Naive thymus-derived CD4-positive, alpha-beta T cell (primary cell): ENCODE data around the gene SNORC. TPM values are rescaled to one million over a fixed set of nuclear protein-coding genes. Genes with fewer than 3 reads are reported as not detected.

Experiments used
- ATAC-seq: fragments of 150-1000 bp; cut with Tn5 transposase; 2 replicates; pipeline ENCODE4 v1.10.0; 2021; ENCODE audit warnings: mild to moderate bottlenecking, moderate library complexity
- CTCF ChIA-PET: fragments of 350-600 bp; sonication (Branson Sonifier 250); formaldehyde crosslinking; loops from one replicate; lab custom pipeline; 2021; ENCODE audit warnings: antibody characterized with exemption; lab: Charles Lee
- POLR2A ChIA-PET: fragments of 350-600 bp; sonication (Branson Sonifier 250); formaldehyde crosslinking; loops from one replicate; lab custom pipeline; 2021; ENCODE audit warnings: antibody characterized with exemption, inconsistent platforms; lab: Charles Lee
- DNase-seq, 9 donors: peaks; one replicate each; pipeline versions ENCODE4 v3.0.0 to v3.0.0-alpha.2; 2020 to 2022; ENCODE audit warnings: mixed read lengths in 1 of 9
- H3K27ac ChIP-seq: one replicate; pipeline ENCODE4 v1.7.0; 2013; ENCODE audit warnings: mild to moderate bottlenecking, low read depth, low read length, moderate library complexity
- H3K27me3 ChIP-seq, 2 donors: one replicate each; pipeline ENCODE4 v1.7.0; 2013; ENCODE audit warnings: low read length in 2 of 2, mild to moderate bottlenecking in 2 of 2, moderate library complexity in 2 of 2; ENCODE audit not compliant: control insufficient read depth in 2 of 2, insufficient read depth in 2 of 2
- H3K36me3 ChIP-seq, 3 experiments: 1 replicate in 2 of 3; 2 replicates in 1 of 3; pipeline ENCODE4 v1.7.0; 2013; ENCODE audit warnings: low read length in 3 of 3, mild to moderate bottlenecking in 3 of 3, moderate library complexity in 1 of 3; ENCODE audit not compliant: insufficient read depth in 3 of 3, control insufficient read depth in 2 of 3
- H3K4me1 ChIP-seq, 2 donors: one replicate each; pipeline ENCODE4 v1.7.0; 2013; ENCODE audit warnings: low read length in 2 of 2, mild to moderate bottlenecking in 2 of 2, moderate library complexity in 1 of 2; ENCODE audit not compliant: control insufficient read depth in 2 of 2, insufficient read depth in 2 of 2
- H3K4me3 ChIP-seq: 2 replicates; pipeline ENCODE4 v1.7.0; 2013; ENCODE audit warnings: mild to moderate bottlenecking, low read length
- H3K9me3 ChIP-seq, 3 experiments: 1 replicate in 2 of 3; 2 replicates in 1 of 3; pipeline ENCODE4 v1.7.0; 2013; ENCODE audit warnings: low read length in 3 of 3; ENCODE audit not compliant: control insufficient read depth in 2 of 3
- H3K27ac Mint-ChIP-seq, 9 donors: one replicate each; pipeline ENCODE4 v1.8.0; 2020 to 2022; ENCODE audit warnings: mixed read lengths in 9 of 9, mild to moderate bottlenecking in 8 of 9, moderate library complexity in 5 of 9, inconsistent platforms in 2 of 9
- H3K27me3 Mint-ChIP-seq, 5 donors: one replicate each; pipeline ENCODE4 v1.8.0; 2021 to 2022; ENCODE audit warnings: mixed read lengths in 5 of 5, mild to moderate bottlenecking in 1 of 5
- H3K36me3 Mint-ChIP-seq, 5 donors: one replicate each; pipeline ENCODE4 v1.8.0; 2020 to 2022; ENCODE audit warnings: mixed read lengths in 5 of 5, mild to moderate bottlenecking in 3 of 5, inconsistent platforms in 1 of 5
- H3K4me1 Mint-ChIP-seq, 7 donors: one replicate each; pipeline ENCODE4 v1.8.0; 2020 to 2022; ENCODE audit warnings: mixed read lengths in 7 of 7, mild to moderate bottlenecking in 3 of 7, inconsistent platforms in 1 of 7
- H3K4me3 Mint-ChIP-seq, 10 donors: one replicate each; pipeline ENCODE4 v1.8.0; 2020 to 2022; ENCODE audit warnings: mild to moderate bottlenecking in 10 of 10, mixed read lengths in 10 of 10, moderate library complexity in 6 of 10, inconsistent platforms in 2 of 10
- H3K9me3 Mint-ChIP-seq, 11 donors: one replicate each; pipeline ENCODE4 v1.8.0; 2020 to 2022; ENCODE audit warnings: mixed read lengths in 11 of 11, mild to moderate bottlenecking in 4 of 11, inconsistent platforms in 1 of 11, moderate library complexity in 1 of 11
- intact Hi-C, 2 donors: fragments of 100-400 bp; cut with micrococcal nuclease; formaldehyde crosslinking; loops; one replicate each; pipeline ENCODE4 v1.15.1; 2023
- polyA plus RNA-seq, 2 donors: library from polyadenylated mRNA; unstranded; fragments of 300-500 nt; fragmentation: Illumina TruSeq; gene quantifications; one replicate each; pipeline ENCODE4 v1.2.3, GENCODE V29; 2021
- total RNA-seq, 6 experiments: library from RNA in 5 of 6; stranded (reverse) in 5 of 6; gene quantifications; 1 replicate in 5 of 6; 2 replicates in 1 of 6; pipeline ENCODE4 v1.2.3 and lab custom pipeline; 2021 to 2026

Gene SNORC
- total and polyA plus RNA-seq, 7 experiments from 2014 or later: 1.2 to 3.6 (median 1.6) TPM; not detected in 2

DNA sequence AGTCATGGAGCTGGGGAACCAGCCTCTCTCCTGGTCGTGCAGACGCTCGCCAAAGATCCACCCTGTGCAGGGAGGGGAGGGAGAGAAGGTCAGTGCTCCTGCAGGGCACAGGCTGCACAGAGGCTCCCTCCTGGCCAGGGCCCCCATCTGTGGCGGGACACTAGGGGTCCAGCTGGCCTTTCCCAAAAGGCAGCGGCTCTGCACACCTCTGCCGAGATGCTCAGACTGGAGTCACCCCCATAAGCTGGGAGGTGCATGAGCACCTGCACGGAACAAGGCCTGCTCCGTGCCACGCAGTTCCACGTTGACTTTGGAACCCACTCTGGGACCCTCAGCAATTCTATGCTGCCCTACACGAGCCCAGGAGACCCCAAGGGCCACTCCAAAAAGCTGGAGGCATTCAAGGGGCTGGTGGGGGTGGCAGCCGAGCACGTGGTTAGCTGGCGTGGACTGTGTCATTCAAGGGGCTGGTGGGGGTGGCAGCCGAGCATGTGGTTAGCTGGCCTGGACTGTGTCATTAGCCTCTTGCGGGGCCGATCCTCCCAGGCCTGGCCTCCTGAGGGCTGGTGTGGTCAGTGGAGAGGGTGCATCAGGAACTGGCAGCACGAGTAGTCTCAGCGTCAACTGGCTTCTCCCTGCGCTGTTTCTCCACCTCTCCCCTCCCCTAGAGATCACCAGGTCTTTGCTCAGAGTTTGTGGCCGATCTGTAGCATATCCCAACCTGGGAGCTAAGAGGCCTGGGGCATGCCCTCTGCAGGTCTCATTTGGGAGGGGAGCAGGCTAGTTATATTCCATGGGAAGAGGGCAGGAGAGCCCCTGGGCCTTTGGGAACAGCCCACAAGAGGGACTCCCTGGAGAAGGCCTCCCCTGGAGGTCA lies 9.8 kb downstream of the SNORC start:
- ChIA-PET POLR2A (no interaction called here), CTCF (no interaction called here)
- no peaks in the 10 kb centered on the region for H3K36me3 Mint-ChIP-seq
- Histone ChIP-seq H3K4me1 (no peaks in the 10 kb centered on the region), H3K27ac (no peak overlapping the region), H3K9me3 (no peaks in the 10 kb centered on the region), H3K36me3 (no peaks in the 10 kb centered on the region), H3K4me3 (no peak overlapping the region), H3K27me3 (no peaks in the 10 kb centered on the region)
- DNase-seq (no peak), ATAC-seq (no peak)
- H3K27ac Mint-ChIP-seq: no peak overlapping the region
- no peak overlapping the region for H3K4me3 Mint-ChIP-seq
- peaks cover 0 to 1% (median 0%) of the 10 kb centered on the region in 11 donors for H3K9me3 Mint-ChIP-seq
- intact Hi-C loops: no loop called here
- H3K4me1 Mint-ChIP-seq: peaks cover 0 to 8% (median 5%) of the 10 kb centered on the region in 7 donors
- H3K27me3 Mint-ChIP-seq: peaks cover 8 to 19% (median 12%) of the 10 kb centered on the region in 5 donors

DNA sequence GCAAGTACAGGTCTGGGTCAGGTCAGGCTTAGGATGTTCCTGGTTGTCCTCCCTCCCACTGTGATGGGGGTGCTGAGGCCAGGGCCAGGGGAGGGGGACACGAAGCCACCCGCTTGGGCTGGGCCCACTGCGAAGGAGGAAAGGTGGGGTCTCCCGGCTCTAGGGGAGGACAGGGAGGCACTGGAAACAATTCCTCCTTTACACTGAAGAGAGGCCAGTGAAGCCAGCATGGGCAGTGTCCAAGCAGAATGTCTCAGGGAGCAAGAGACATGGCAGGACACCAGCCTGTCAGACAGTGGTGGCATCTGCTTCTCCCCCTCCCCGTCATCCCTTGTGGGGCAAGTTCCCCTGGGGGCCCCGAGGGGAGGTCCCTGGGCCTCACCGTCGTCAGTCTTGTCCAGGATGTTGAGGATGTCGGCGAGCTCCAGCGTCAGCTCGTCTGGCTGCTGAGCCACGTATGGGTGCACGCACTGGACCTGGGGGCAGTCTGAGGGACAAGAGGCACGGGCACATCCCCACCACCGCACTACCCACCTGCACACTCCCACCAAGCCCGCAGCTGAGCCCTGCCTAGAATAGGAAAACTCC lies 10.8 kb downstream of the SNORC start:
- ChIA-PET CTCF (no interaction called here), POLR2A (no interaction called here)
- ATAC-seq (no peak), DNase-seq (no peak)
- Histone ChIP-seq H3K36me3 (no peaks in the 10 kb centered on the region), H3K27ac (no peak overlapping the region), H3K4me1 (no peaks in the 10 kb centered on the region), H3K27me3 (no peaks in the 10 kb centered on the region), H3K9me3 (no peaks in the 10 kb centered on the region), H3K4me3 (no peak overlapping the region)
- Mint-ChIP-seq H3K36me3 (no peaks in the 10 kb centered on the region), H3K9me3 (peaks cover 0 to 1% (median 0%) of the 10 kb centered on the region in 11 donors), H3K27ac (no peak overlapping the region), H3K4me3 (no peak overlapping the region), H3K27me3 (peaks cover 0 to 11% (median 3%) of the 10 kb centered on the region in 5 donors), H3K4me1 (peaks cover 0 to 2% (median 0%) of the 10 kb centered on the region in 7 donors)
- intact Hi-C loops: no loop called here

DNA sequence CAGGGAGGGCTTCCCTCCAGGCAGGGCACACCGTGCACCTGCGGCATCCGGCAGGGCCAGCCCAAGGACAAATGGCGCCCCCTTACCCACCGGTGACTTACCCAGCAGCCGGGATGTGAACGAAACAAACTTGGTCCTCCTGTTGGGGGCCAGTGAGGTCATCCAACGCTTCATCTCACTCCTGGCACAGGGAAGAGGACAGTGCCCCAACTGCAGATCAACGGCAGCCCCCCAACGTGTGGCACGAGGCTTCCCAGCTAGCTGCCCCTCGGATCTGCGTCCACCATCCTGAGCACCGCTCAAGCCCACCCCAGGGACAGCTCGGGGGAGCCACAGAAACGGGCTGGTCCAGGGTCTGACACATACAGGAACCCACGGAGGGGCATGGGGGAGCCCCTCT lies 12.0 kb downstream of the SNORC start:
- H3K36me3 Mint-ChIP-seq: no peaks in the 10 kb centered on the region
- DNase-seq: no peak

DNA sequence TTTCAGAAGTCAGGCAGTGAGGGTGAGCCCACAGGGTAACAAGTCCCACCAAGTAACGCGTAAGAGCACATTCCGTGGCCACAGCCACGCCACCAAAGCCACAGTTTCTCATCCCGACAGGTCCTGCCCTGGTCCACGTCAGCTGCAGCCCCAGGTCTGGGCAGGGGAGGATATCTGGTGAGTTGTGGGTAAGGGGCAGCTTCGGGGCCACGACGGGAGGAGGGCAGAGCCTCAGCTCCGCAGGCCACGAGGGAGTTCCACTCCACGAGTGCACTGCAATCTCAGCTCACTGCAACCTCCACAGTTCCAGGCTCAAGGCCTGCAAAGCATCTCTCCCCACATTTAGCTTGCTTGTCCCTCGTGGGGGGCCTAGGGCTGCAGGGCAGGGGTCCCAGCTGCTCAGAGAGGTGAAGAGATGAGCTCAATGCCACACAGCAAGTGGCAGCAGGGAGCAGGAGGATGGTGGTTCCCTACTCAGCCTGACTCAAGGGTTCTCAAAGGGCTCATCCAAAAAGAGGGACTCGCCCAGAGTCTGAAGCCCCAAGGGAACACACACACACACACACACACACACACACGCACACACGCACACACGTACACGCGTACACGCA lies 12.5 kb downstream of the SNORC start:
- Mint-ChIP-seq H3K9me3 (peaks cover 0 to 1% (median 0%) of the 10 kb centered on the region in 11 donors), H3K4me1 (peaks cover 0 to 2% (median 0%) of the 10 kb centered on the region in 7 donors), H3K27ac (no peak overlapping the region), H3K36me3 (no peaks in the 10 kb centered on the region), H3K27me3 (peaks cover 0 to 9% (median under 1%) of the 10 kb centered on the region in 5 donors), H3K4me3 (no peak overlapping the region)
- CTCF ChIA-PET: interaction anchor here (0.6 kb wide), 1 partner anchor 344 kb away, joined by 4 read pairs; no protein-coding TSS in a partner anchor
- no peaks in the 10 kb centered on the region for H3K36me3 ChIP-seq
- no peaks in the 10 kb centered on the region for H3K4me1 ChIP-seq
- H3K27ac ChIP-seq: no peak overlapping the region
- POLR2A ChIA-PET: interaction anchor here (0.6 kb wide), 1 partner anchor 531 kb away, joined by 3 read pairs; no protein-coding TSS in a partner anchor
- no peaks in the 10 kb centered on the region for H3K9me3 ChIP-seq
- DNase-seq (no peak), ATAC-seq (no peak)
- intact Hi-C loops: no loop called here
- no peaks in the 10 kb centered on the region for H3K27me3 ChIP-seq
- no peak overlapping the region for H3K4me3 ChIP-seq

More for the DNA sequence above, 12.0 kb downstream of the SNORC start:
- H3K9me3 ChIP-seq: no peaks in the 10 kb centered on the region
- H3K27me3 ChIP-seq: no peaks in the 10 kb centered on the region
- H3K4me1 ChIP-seq: no peaks in the 10 kb centered on the region
- peaks cover 0 to 11% (median 3%) of the 10 kb centered on the region in 5 donors for H3K27me3 Mint-ChIP-seq
- H3K9me3 Mint-ChIP-seq: peaks cover 0 to 1% (median 0%) of the 10 kb centered on the region in 11 donors
- no peaks in the 10 kb centered on the region for H3K36me3 ChIP-seq
- H3K4me3 Mint-ChIP-seq: no peak overlapping the region
- H3K4me3 ChIP-seq: no peak overlapping the region
- H3K4me1 Mint-ChIP-seq: peaks cover 0 to 2% (median 0%) of the 10 kb centered on the region in 7 donors
- ATAC-seq: no peak
- CTCF ChIA-PET: no interaction called here
- POLR2A ChIA-PET: no interaction called here
- no peak overlapping the region for H3K27ac Mint-ChIP-seq
- no peak overlapping the region for H3K27ac ChIP-seq
- intact Hi-C loops: no loop called here

DNA sequence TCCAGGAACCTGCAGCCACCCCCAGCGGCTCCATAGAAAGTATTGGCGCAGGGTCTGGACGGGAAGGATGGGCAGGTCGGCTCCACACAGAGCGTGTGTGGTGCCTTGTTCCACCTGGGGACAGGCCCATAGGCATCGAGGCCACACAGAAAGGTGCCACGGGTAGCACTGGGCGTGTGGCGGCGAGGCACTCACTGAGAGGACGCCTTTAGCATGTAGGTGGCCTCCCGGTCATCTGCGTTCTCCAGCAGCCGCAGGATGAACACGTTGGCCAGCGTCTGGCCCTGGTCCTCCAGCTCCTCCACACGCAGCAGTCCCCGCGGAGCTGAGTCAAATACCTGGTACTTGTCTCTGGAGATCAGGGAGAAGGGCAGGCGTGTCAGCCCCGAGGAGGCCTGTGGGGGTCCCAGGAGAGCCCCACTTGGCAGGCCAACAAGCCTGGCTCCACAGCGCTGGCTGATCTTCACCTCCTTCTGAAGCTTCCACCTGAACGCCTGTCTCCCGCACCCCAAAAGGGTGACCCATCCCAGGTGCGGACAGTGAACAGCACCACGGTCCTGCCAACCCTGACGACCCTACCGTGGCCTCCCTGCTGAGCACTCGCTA lies 13.2 kb downstream of the SNORC start:
- Histone ChIP-seq H3K36me3 (no peaks in the 10 kb centered on the region), H3K4me3 (no peak overlapping the region), H3K27ac (no peak overlapping the region), H3K9me3 (no peaks in the 10 kb centered on the region), H3K27me3 (no peaks in the 10 kb centered on the region), H3K4me1 (no peaks in the 10 kb centered on the region)
- Mint-ChIP-seq H3K36me3 (no peaks in the 10 kb centered on the region), H3K27ac (no peak overlapping the region), H3K9me3 (peaks cover 0 to 1% (median 0%) of the 10 kb centered on the region in 11 donors), H3K4me3 (no peak overlapping the region), H3K27me3 (peaks cover 0 to 4% (median 0%) of the 10 kb centered on the region in 5 donors), H3K4me1 (no peaks in the 10 kb centered on the region)
- intact Hi-C loops: no loop called here
- ChIA-PET CTCF (interaction anchor here (0.6 kb wide), 1 partner anchor 345 kb away, joined by 4 read pairs; no protein-coding TSS in a partner anchor), POLR2A (interaction anchor here (0.6 kb wide), 1 partner anchor 531 kb away, joined by 3 read pairs; no protein-coding TSS in a partner anchor)
- ATAC-seq: no peak
- no peak for DNase-seq

DNA sequence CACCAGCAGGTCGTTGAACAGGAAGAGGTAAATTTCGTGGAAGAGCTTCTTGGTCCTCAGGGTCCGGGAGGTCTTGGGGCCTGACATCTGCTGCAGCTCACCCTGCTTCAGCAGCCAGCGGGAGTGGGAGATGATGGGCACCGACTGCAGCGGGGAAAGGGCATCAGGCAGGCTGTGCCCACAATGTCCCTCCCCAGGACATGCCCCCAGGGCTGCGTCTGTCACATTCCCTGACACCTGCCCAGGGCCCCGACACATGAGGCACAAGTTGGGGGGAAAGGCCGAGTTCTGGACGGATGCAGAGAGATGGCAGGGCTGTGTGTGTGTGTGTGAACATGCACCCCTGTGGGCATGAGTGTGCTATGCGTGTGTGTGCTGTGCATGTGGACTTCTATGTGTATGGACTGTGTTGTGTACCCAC lies 13.9 kb downstream of the SNORC start:
- Mint-ChIP-seq H3K4me1 (no peaks in the 10 kb centered on the region), H3K9me3 (peaks cover 0 to 1% (median 0%) of the 10 kb centered on the region in 11 donors), H3K27ac (no peak overlapping the region), H3K27me3 (no peaks in the 10 kb centered on the region), H3K36me3 (no peaks in the 10 kb centered on the region), H3K4me3 (no peak overlapping the region)
- ATAC-seq: no peak
- no peaks in the 10 kb centered on the region for H3K4me1 ChIP-seq
- no peaks in the 10 kb centered on the region for H3K36me3 ChIP-seq
- CTCF ChIA-PET: interaction anchor here (0.8 kb wide), 1 partner anchor 30 kb away, joined by 3 read pairs; no protein-coding TSS in a partner anchor
- POLR2A ChIA-PET: no interaction called here
- no peak overlapping the region for H3K27ac ChIP-seq
- no peak overlapping the region for H3K4me3 ChIP-seq
- H3K27me3 ChIP-seq: no peaks in the 10 kb centered on the region
- no peak for DNase-seq
- H3K9me3 ChIP-seq: no peaks in the 10 kb centered on the region
- intact Hi-C loops: no loop called here
